OCI-LY1 (cell line): Measurements from ENCODE around the gene ACY1.

Experiments
- H2AFZ ChIP-seq: fragments of 200-600 bp; sonication (generic), shearing (Covaris generic); 2 replicates; pipeline ENCODE4 v1.6.0; 2014; ENCODE audit warnings: antibody characterized with exemption, mild to moderate bottlenecking, low read length
- H3F3A ChIP-seq: fragments of 200-600 bp; sonication (generic), shearing (Covaris generic); 2 replicates; pipeline ENCODE4 v1.6.0; 2014; ENCODE audit warnings: mild to moderate bottlenecking, antibody characterized with exemption, low read length, moderate library complexity; ENCODE audit not compliant: insufficient read depth
- H3K27ac ChIP-seq: fragments of 200-600 bp; sonication (generic); 2 replicates; pipeline ENCODE4 v1.5.1; 2014; ENCODE audit warnings: low read length, mixed run types, mild to moderate bottlenecking, low read depth; ENCODE audit not compliant: poor library complexity, severe bottlenecking
- H3K27me3 ChIP-seq: fragments of 200-600 bp; sonication (generic); 2 replicates; pipeline ENCODE4 v1.6.0; 2014; ENCODE audit warnings: antibody characterized with exemption, mild to moderate bottlenecking, low read length, moderate library complexity; ENCODE audit not compliant: insufficient read depth
- H3K36me3 ChIP-seq: fragments of 200-600 bp; sonication (generic); 2 replicates; pipeline ENCODE4 v1.6.1; 2014; ENCODE audit warnings: mild to moderate bottlenecking, antibody characterized with exemption, low read length, moderate library complexity, mixed read lengths; ENCODE audit not compliant: insufficient read depth
- H3K4me1 ChIP-seq: fragments of 200-600 bp; sonication (generic); 2 replicates; pipeline ENCODE4 v1.5.1; 2014; ENCODE audit warnings: mild to moderate bottlenecking, low read length, moderate library complexity; ENCODE audit not compliant: insufficient read depth, severe bottlenecking
- H3K4me2 ChIP-seq: fragments of 200-600 bp; sonication (generic), shearing (Covaris generic); 2 replicates; pipeline ENCODE4 v1.6.1; 2014; ENCODE audit warnings: low read length
- H3K4me3 ChIP-seq: fragments of 200-600 bp; sonication (generic); 2 replicates; pipeline ENCODE4 v1.5.1; 2014; ENCODE audit warnings: low read length, low read depth, mild to moderate bottlenecking, mixed read lengths; ENCODE audit not compliant: poor library complexity, severe bottlenecking
- H3K79me2 ChIP-seq: fragments of 200-600 bp; shearing (Covaris generic); 2 replicates; pipeline ENCODE4 v1.6.1; 2016; ENCODE audit warnings: mixed run types, low read length, mixed read lengths; ENCODE audit not compliant: insufficient read depth
- H3K9ac ChIP-seq: fragments of 200-600 bp; sonication (generic), shearing (Covaris generic); 2 replicates; pipeline ENCODE4 v1.6.1; 2014; ENCODE audit warnings: mild to moderate bottlenecking, low read length, mixed read lengths
- H3K9me2 ChIP-seq: fragments of 200-600 bp; sonication (generic), shearing (Covaris generic); 2 replicates; pipeline ENCODE4 v1.6.1; 2014; ENCODE audit warnings: low read depth, mild to moderate bottlenecking, low read length, mixed read lengths
- H3K9me3 ChIP-seq: fragments of 200-600 bp; shearing (Covaris generic); 2 replicates; pipeline ENCODE4 v1.6.1; 2014; ENCODE audit warnings: low read length, mixed read lengths
- H4K20me1 ChIP-seq: fragments of 200-600 bp; sonication (generic), shearing (Covaris generic); 2 replicates; pipeline ENCODE4 v1.6.0; 2016; ENCODE audit warnings: mild to moderate bottlenecking, low read length; ENCODE audit not compliant: insufficient read depth
- EZH2 ChIP-seq: fragments of 200-600 bp; sonication (generic), shearing (Covaris generic); IDR thresholded peaks from 2 replicates; pipeline ENCODE4 v1.8.0; 2017; ENCODE audit warnings: borderline replicate concordance, mixed run types, mild to moderate bottlenecking, antibody characterized with exemption, low read length, moderate library complexity, mixed read lengths
- TF ChIP-seq, protein P1 (sequence below): fragments of 200-600 bp; sonication (generic), shearing (Covaris generic); IDR thresholded peaks from 2 replicates; pipeline ENCODE4 v1.5.1; 2017; ENCODE audit warnings: mild to moderate bottlenecking, antibody characterized with exemption, low read length, moderate library complexity, mixed read lengths

ACY1 gene

DNA sequence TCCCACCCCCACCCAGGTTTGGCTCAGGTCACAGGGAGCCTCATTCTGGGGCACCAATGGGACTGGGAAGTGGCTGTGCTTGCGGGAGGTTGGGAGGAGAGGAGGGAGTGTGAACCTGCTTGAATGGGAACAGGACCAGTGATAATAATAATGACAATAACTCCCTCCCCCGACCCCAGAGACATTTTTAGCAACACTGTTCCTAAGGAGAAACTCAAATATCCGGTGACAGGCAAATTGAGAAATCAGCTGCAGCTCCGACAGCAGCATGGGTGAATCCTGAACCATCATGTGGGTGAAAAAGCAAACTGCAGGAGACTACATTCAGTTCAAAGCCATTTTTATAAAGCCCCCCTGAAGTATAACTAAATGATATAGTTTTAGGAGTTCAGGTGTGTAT is 24.0 kb downstream of the ACY1 start:
- H3K4me3 ChIP-seq = no peak overlapping the region
- no peaks in the 10 kb centered on the region for H3F3A ChIP-seq
- H3K9me3 ChIP-seq = no peaks in the 10 kb centered on the region
- H3K27ac ChIP-seq = no peak overlapping the region
- no peak overlapping the region for H2AFZ ChIP-seq
- no peaks in the 10 kb centered on the region for H3K79me2 ChIP-seq
- H3K36me3 ChIP-seq = no peaks in the 10 kb centered on the region
- H4K20me1 ChIP-seq = no peaks in the 10 kb centered on the region
- no peaks in the 10 kb centered on the region for H3K4me1 ChIP-seq
- no peak overlapping the region for H3K9ac ChIP-seq
- no peaks in the 10 kb centered on the region for H3K9me2 ChIP-seq
- 0 out of 2 replicates have a peak, but pooled peaks cover 7% of the 10 kb centered on the region for H3K27me3 ChIP-seq
- no peak overlapping the region for H3K4me2 ChIP-seq
- TF ChIP-seq, protein P1, sequence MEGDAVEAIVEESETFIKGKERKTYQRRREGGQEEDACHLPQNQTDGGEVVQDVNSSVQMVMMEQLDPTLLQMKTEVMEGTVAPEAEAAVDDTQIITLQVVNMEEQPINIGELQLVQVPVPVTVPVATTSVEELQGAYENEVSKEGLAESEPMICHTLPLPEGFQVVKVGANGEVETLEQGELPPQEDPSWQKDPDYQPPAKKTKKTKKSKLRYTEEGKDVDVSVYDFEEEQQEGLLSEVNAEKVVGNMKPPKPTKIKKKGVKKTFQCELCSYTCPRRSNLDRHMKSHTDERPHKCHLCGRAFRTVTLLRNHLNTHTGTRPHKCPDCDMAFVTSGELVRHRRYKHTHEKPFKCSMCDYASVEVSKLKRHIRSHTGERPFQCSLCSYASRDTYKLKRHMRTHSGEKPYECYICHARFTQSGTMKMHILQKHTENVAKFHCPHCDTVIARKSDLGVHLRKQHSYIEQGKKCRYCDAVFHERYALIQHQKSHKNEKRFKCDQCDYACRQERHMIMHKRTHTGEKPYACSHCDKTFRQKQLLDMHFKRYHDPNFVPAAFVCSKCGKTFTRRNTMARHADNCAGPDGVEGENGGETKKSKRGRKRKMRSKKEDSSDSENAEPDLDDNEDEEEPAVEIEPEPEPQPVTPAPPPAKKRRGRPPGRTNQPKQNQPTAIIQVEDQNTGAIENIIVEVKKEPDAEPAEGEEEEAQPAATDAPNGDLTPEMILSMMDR = no peak
- TF ChIP-seq EZH2 = no peak

DNA sequence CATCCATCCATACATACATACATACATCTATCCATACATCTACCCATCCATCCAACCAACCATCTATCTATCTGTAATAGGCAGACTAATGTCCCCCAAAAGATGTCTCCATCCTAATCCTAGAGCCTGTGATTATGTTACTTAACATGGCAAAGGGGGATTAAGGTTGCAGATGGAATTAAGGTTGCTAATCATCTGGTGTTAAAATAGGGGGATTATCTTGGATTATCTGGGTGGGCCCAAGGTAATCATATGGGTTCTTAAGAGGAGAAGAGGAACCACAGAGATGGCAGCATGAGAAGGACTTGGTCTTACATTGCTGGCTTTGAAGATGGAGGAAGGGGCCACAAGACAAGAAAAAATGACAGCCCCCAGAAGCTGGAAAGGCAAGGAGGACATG is 27.1 kb downstream of the ACY1 start:
- no peak overlapping the region for H3K4me3 ChIP-seq
- H4K20me1 ChIP-seq = no peaks in the 10 kb centered on the region
- no peak overlapping the region for H3K9ac ChIP-seq
- H3F3A ChIP-seq = no peaks in the 10 kb centered on the region
- H3K27me3 ChIP-seq = no peaks in the 10 kb centered on the region
- no peaks in the 10 kb centered on the region for H3K4me1 ChIP-seq
- H3K9me3 ChIP-seq = no peaks in the 10 kb centered on the region
- H2AFZ ChIP-seq = no peak overlapping the region
- no peaks in the 10 kb centered on the region for H3K79me2 ChIP-seq
- H3K36me3 ChIP-seq = no peaks in the 10 kb centered on the region
- no peak overlapping the region for H3K4me2 ChIP-seq
- H3K9me2 ChIP-seq = no peaks in the 10 kb centered on the region
- H3K27ac ChIP-seq = no peak overlapping the region
- TF ChIP-seq, protein P1 = no peak
- TF ChIP-seq EZH2 = no peak

DNA sequence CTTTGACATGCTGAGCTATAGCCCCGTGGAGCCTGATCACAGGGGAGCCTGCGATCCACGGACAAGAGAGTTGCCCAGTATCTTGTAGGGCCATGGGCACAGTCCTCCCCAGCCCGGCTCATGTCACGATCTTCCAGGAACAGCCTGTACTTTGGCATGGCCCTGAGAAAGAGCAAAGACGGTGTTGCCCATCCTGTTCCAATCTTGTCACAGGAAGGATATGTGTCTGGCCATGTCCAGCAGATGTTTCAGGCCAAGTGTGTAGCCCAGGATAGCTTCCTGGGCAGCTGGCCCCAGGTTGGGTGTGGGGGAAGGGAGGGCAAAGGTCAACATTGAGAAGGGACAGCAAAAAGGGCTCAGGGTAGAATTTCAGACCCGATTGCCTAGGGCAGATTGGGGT is 29.4 kb downstream of the ACY1 start:
- Histone ChIP-seq H3K9ac (no peak overlapping the region), H3K9me2 (no peaks in the 10 kb centered on the region), H4K20me1 (no peaks in the 10 kb centered on the region), H3K27me3 (no peaks in the 10 kb centered on the region; the same call in 1 of the 2 replicates), H3K79me2 (no peaks in the 10 kb centered on the region), H3K4me1 (no peaks in the 10 kb centered on the region), H3F3A (no peaks in the 10 kb centered on the region), H3K4me2 (no peak overlapping the region), H2AFZ (no peak overlapping the region), H3K36me3 (no peaks in the 10 kb centered on the region), H3K9me3 (no peaks in the 10 kb centered on the region), H3K4me3 (no peak overlapping the region), H3K27ac (no peak overlapping the region)
- no peak for TF ChIP-seq EZH2
- TF ChIP-seq, protein P1 = no peak
